ENCODE data around the gene IL1RL1.

IL1RL1 gene

GRCh38 chr2:102350137-102350793, 38.9 kb downstream of the IL1RL1 start:
- DNase-seq (ENCODE audit: low read depth): no peak
- H3K4me3 ChIP-seq (ENCODE audit: control insufficient read depth, low read depth, low read length): no peak overlapping the region
- TF ChIP-seq CTCF (IDR thresholded peaks at IDR 0.05; ENCODE audit: control insufficient read depth, insufficient read depth, low read depth, low read length, missing control alignments): no peak

- peak; percentile 62 for TF ChIP-seq CTCF (IDR thresholded peaks at IDR 0.05; ENCODE audit: control insufficient read depth, insufficient read depth, low read depth, low read length, missing control alignments)
- DNase-seq (ENCODE audit: low read depth): no peak
- H3K4me3 ChIP-seq (ENCODE audit: control insufficient read depth, low read depth, low read length): peak within 1 kb of the TSS; percentile 67
Observed at GRCh38 chr2:102355526-102356380, 44.4 kb downstream of the IL1RL1 start, which contains the start of gene IL18R1. Gene IL18R1 (plus strand): TSS chr2:102355796. CDS start chr2:102362661, 6,865 bp downstream.

DNA sequence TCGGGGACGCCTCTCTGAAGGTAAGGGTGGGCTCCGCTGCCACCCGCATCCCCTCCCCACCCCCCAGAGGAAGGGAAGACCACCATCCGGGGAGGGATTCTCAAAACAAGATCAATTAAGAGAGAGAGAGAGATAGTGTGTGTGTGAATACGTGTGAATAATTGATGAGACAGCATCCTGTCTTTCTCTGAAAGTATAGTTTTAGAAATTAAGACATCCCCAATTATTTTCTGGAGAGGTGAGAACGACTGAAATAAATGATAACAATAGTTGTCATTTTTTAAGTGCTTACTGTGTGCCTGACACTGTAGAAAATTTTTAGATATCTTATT, 45.0 kb downstream of the IL1RL1 start:
- peak overlapping the region; percentile 67 for H3K4me3 ChIP-seq (ENCODE audit: control insufficient read depth, low read depth, low read length)
- TF ChIP-seq CTCF (IDR thresholded peaks at IDR 0.05; ENCODE audit: control insufficient read depth, insufficient read depth, low read depth, low read length, missing control alignments): no peak

DNA sequence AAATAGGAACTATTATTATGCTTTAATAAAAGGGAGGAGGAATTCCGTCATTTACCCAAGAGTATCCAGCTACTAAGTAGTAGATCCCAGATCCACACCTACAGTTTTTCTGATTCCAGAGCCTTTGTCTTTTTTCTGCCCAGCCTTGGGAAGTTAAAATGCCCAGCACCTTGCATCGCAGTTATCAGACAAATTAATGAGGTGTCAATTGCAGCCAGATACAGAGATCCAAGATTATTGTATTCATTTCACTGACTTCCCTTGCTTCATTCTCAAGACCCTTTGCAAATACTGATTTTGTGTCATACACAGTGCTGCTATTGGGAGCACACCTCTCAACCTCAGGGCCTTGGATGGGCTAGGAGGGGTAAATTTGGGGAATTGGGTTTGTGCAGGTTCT, 45.4 kb downstream of the IL1RL1 start:
- no peak for TF ChIP-seq CTCF (IDR thresholded peaks at IDR 0.05; ENCODE audit: control insufficient read depth, insufficient read depth, low read depth, low read length, missing control alignments)
- no peak overlapping the region for H3K4me3 ChIP-seq (ENCODE audit: control insufficient read depth, low read depth, low read length)
- no peak for DNase-seq (ENCODE audit: low read depth)

More for the DNA sequence above, 45.0 kb downstream of the IL1RL1 start:
- DNase-seq (ENCODE audit: low read depth): no peak

DNA sequence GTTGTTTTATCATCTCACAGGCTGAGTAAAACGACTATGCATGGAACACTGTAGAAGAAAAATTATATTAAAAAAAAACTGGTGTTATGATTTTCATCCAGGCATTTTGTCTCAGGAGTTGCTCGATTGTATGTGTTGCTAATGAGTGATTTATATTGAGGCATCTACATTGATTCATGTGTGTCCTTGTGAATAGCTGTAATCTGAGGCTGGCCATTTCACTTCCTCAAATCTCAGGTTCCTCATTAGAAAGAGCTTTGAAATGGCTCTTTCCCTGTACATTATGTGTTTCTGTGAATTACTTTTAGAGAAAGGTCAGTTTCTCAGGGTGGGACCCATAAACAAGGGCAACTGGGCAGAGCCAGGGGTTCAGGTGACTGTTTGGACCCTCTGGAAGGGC, 46.6 kb downstream of the IL1RL1 start:
- no peak for DNase-seq (ENCODE audit: low read depth)
- no peak for TF ChIP-seq CTCF (IDR thresholded peaks at IDR 0.05; ENCODE audit: control insufficient read depth, insufficient read depth, low read depth, low read length, missing control alignments)
- H3K4me3 ChIP-seq (ENCODE audit: control insufficient read depth, low read depth, low read length): no peak overlapping the region

GRCh38 chr2:102358496-102358895, 47.1 kb downstream of the IL1RL1 start:
- H3K4me3 ChIP-seq (ENCODE audit: control insufficient read depth, low read depth, low read length): no peak overlapping the region
- TF ChIP-seq CTCF (IDR thresholded peaks at IDR 0.05; ENCODE audit: control insufficient read depth, insufficient read depth, low read depth, low read length, missing control alignments): no peak
- DNase-seq (ENCODE audit: low read depth): no peak
